Measurements from ENCODE around the gene MT1M. TPM values are rescaled to one million over a fixed set of nuclear protein-coding genes. Genes with fewer than 3 reads are reported as not detected.

Gene MT1M
- total and polyA plus RNA-seq, 2 of the 8 experiments (the other 6 are each of a cell fraction or from before 2014, with no cell fraction given), result 2.1 TPM; not detected in 1

GRCh38 chr16:56679818-56680217 is 47.4 kb downstream of the MT1M start:
- H4K5ac ChIP-seq (ENCODE audit: insufficient read length, low read depth, low read length), result no peak overlapping the region
- H3K36me3 ChIP-seq (ENCODE audit: control insufficient read depth in 2 of 4, insufficient read depth in 4 of 4, low read length in 3 of 4), result peaks cover 0 to 3% (median 0%) of the 10 kb centered on the region in 4 experiments; a peak in 1 of 8 replicates
- no peaks in the 10 kb centered on the region for H3K9me3 ChIP-seq (ENCODE audit: insufficient read depth in 2 of 2, low read depth in 1 of 2, low read length in 1 of 2)
- H3K4me3 ChIP-seq (ENCODE audit: extremely low read depth in 1 of 4, insufficient read depth in 2 of 4, low read depth in 3 of 4, low read length in 4 of 4), result no peak overlapping the region
- ChIA-PET POLR2A (ENCODE audit: partially characterized antibody) (interaction anchor here (1.0 to 12.9 kb wide), 4 partner anchors 11 to 54 kb away, joined by 3 to 205 read pairs (median 4); partner anchors contain the start of genes MT1E, MT1G and MT1H), CTCF (ENCODE audit: partially characterized antibody) (interaction anchor here (0.8 to 6.0 kb wide), 4 partner anchors 9 to 76 kb away, joined by 3 to 57 read pairs (median 4); partner anchors contain the start of gene MT1H)
- no peak overlapping the region for H3K27ac ChIP-seq (ENCODE audit: low read depth, low read length)
- H3K14ac ChIP-seq (ENCODE audit: insufficient read length), result no peak overlapping the region
- H3K23me2 ChIP-seq (ENCODE audit: low read depth, low read length), result peaks cover 10% of the 10 kb centered on the region
- H2BK15ac ChIP-seq (ENCODE audit: low read length), result no peak overlapping the region
- WGBS, 2 experiments (ENCODE audit: extremely low coverage in 1 of 2, insufficient coverage in 1 of 2, insufficient read length in 1 of 2, insufficient replicate concordance in 2 of 2, low coverage in 1 of 2, low lambda C conversion rate in 2 of 2, missing lambda C conversion rate in 1 of 2), result 80% methylated on average over 6 of the region's 6 CpGs; no CpG with 5 or more reads in 1 of the 2 experiments
- no peak overlapping the region for H2BK12ac ChIP-seq (ENCODE audit: low read depth, low read length)
- no peak overlapping the region for H2BK120ac ChIP-seq (replicated peaks; ENCODE audit: low read depth, low read length)
- peaks cover 0 to 61% (median 34%) of the 10 kb centered on the region in 4 experiments; a peak in 5 of 7 replicates for H3K27me3 ChIP-seq (replicated peaks in 1 of 4; ENCODE audit: control insufficient read depth in 3 of 4, extremely low read depth in 1 of 4, insufficient read depth in 3 of 4, low read length in 3 of 4)
- no peak overlapping the region for H2BK20ac ChIP-seq (ENCODE audit: low read length)
- no peak overlapping the region for H2BK5ac ChIP-seq (ENCODE audit: low read depth, low read length)
- no peaks in the 10 kb centered on the region; the same call in 1 of the 2 replicates for H3K79me1 ChIP-seq (ENCODE audit: low read depth, low read length)
- peaks cover 0 to 1% of the 10 kb centered on the region in 2 experiments for H4K20me1 ChIP-seq (replicated peaks in 1 of 2; ENCODE audit: control insufficient read depth in 1 of 2, insufficient read depth in 2 of 2, low read length in 2 of 2)
- H3K56ac ChIP-seq (replicated peaks; ENCODE audit: insufficient read length, low read depth, low read length), result no peak overlapping the region
- no peak overlapping the region for H4K91ac ChIP-seq (replicated peaks; ENCODE audit: insufficient read length, low read length)
- no peak overlapping the region for H2AK5ac ChIP-seq (ENCODE audit: low read depth, low read length)
- H3K4ac ChIP-seq (replicated peaks; ENCODE audit: insufficient read length, low read depth, low read length), result no peak overlapping the region
- H3K23ac ChIP-seq (ENCODE audit: insufficient read length), result no peak overlapping the region
- H2AFZ ChIP-seq (ENCODE audit: low read length), result no peak overlapping the region
- H3K9ac ChIP-seq (replicated peaks in 1 of 4; ENCODE audit: extremely low read depth in 1 of 4, low read depth in 3 of 4, low read length in 3 of 4), result no peak overlapping the region
- no peak for TF ChIP-seq FOSL1 (IDR thresholded peaks at IDR 0.05; ENCODE audit: insufficient read depth, low read depth, low read length)
- no peak for TF ChIP-seq SUZ12 (IDR thresholded peaks at IDR 0.05; ENCODE audit: low read length)
- no peak for TF ChIP-seq ATF3 (IDR thresholded peaks at IDR 0.05; ENCODE audit: insufficient read depth, low read depth, low read length)
- no peak for TF ChIP-seq KDM1A (IDR thresholded peaks at IDR 0.05; ENCODE audit: borderline replicate concordance, low read length)
- no peak for TF ChIP-seq SP1 (IDR thresholded peaks at IDR 0.05; ENCODE audit: low read depth, low read length)
- TF ChIP-seq BRCA1 (IDR thresholded peaks at IDR 0.05; ENCODE audit: low read depth, low read length), result no peak
- no peak for TF ChIP-seq PHF8 (conservative IDR thresholded peaks at IDR 0.05; ENCODE audit: low read depth, low read length)
- TF ChIP-seq CTCF (IDR thresholded peaks at IDR 0.05; ENCODE audit: control extremely low read depth in 1 of 3, insufficient read depth in 1 of 3, low read depth in 1 of 3, low read length in 3 of 3), result no peak
- TF ChIP-seq USF2 (IDR thresholded peaks at IDR 0.05; ENCODE audit: low read length), result no peak
- no peaks in the 10 kb centered on the region for H3K79me2 ChIP-seq (ENCODE audit: control insufficient read depth in 1 of 2, insufficient read depth in 2 of 2, low read length in 2 of 2)
- H3K18ac ChIP-seq (ENCODE audit: extremely low read depth, low read length), result no peak overlapping the region
- no peak overlapping the region for H4K8ac ChIP-seq (ENCODE audit: extremely low read depth, insufficient read depth, low read length)
- FAIRE-seq, result no peak
- H3K4me1 ChIP-seq (replicated peaks in 1 of 4; ENCODE audit: control insufficient read depth in 3 of 4, insufficient read depth in 4 of 4, low read length in 3 of 4), result peaks cover 0 to 32% (median 10%) of the 10 kb centered on the region in 4 experiments; a peak in 6 of 7 replicates
- DNase-seq (ENCODE audit: low read depth in 1 of 2, low spot score in 2 of 2), result no peak
- H3K4me2 ChIP-seq (ENCODE audit: insufficient read depth in 1 of 2, low read depth in 2 of 2, low read length in 2 of 2), result no peak overlapping the region

All from H1 (cell line).